HL-60/S4 treated with retinoic acid at 250 ng/mL for 4 days and 3 days (cell line): ENCODE results near the gene UGT1A7.
"Not testable (repeated sequence)": the region's sequence is repeated elsewhere in the genome, so short reads cannot be mapped to it uniquely, and the experiment has no call there.

ENCODE experiments used
- in situ Hi-C: fragments of 300-500 bp; cut with MboI; formaldehyde crosslinking; loops from 2 replicates; pipeline ENCODE4 v1.7.0; 2022; ENCODE audit warnings: low sequenced_read_pairs

Gene UGT1A7

GRCh38 chr2:233681521-233682099 lies at the start of gene UGT1A7:
Gene UGT1A7 (plus strand): TSS chr2:233681901. CDS start chr2:233681938, 37 bp downstream.
- in situ Hi-C loops: no loop called here

- in situ Hi-C loops: not testable (repeated sequence)
Observed at GRCh38 chr2:233636306-233636705, 45.4 kb upstream of the UGT1A7 start, which contains the start of gene UGT1A10. Gene UGT1A10 (plus strand): TSS chr2:233636448. CDS start chr2:233636523, 75 bp downstream.

GRCh38 chr2:233638836-233639235 lies 42.9 kb upstream of the UGT1A7 start:
- in situ Hi-C loops: no loop called here

- in situ Hi-C loops: no loop called here
Observed at GRCh38 chr2:233639860-233640259, 41.8 kb upstream of the UGT1A7 start.

GRCh38 chr2:233643128-233643527 lies 38.6 kb upstream of the UGT1A7 start:
- in situ Hi-C loops: no loop called here

GRCh38 chr2:233646033-233646432 lies 35.7 kb upstream of the UGT1A7 start:
- in situ Hi-C loops: not testable (repeated sequence)

GRCh38 chr2:233650981-233651380 lies 30.7 kb upstream of the UGT1A7 start:
- in situ Hi-C loops: no loop called here

GRCh38 chr2:233651430-233651829 lies 30.3 kb upstream of the UGT1A7 start:
- in situ Hi-C loops: no loop called here

GRCh38 chr2:233654501-233654900 lies 27.2 kb upstream of the UGT1A7 start:
- in situ Hi-C loops: no loop called here

- in situ Hi-C loops: no loop called here
Observed at GRCh38 chr2:233655043-233655442, 26.7 kb upstream of the UGT1A7 start.

- in situ Hi-C loops: not testable (repeated sequence)
Observed at GRCh38 chr2:233655943-233656342, 25.8 kb upstream of the UGT1A7 start.

GRCh38 chr2:233656443-233656842 lies 25.3 kb upstream of the UGT1A7 start:
- in situ Hi-C loops: no loop called here

- in situ Hi-C loops: no loop called here
Observed at GRCh38 chr2:233658610-233659009, 23.1 kb upstream of the UGT1A7 start.

GRCh38 chr2:233663911-233664310 lies 17.8 kb upstream of the UGT1A7 start:
- in situ Hi-C loops: no loop called here

GRCh38 chr2:233668605-233669260 lies 13.0 kb upstream of the UGT1A7 start:
- in situ Hi-C loops: no loop called here

GRCh38 chr2:233671290-233672161 lies 10.2 kb upstream of the UGT1A7 start, which contains the start of gene UGT1A9:
Gene UGT1A9 (plus strand): TSS chr2:233671898. CDS start chr2:233671935, 37 bp downstream.
- in situ Hi-C loops: no loop called here

- in situ Hi-C loops: no loop called here
Observed at GRCh38 chr2:233672886-233673285, 8.8 kb upstream of the UGT1A7 start.

- in situ Hi-C loops: no loop called here
Observed at GRCh38 chr2:233673896-233674295, 7.8 kb upstream of the UGT1A7 start.

GRCh38 chr2:233674314-233674713 lies 7.4 kb upstream of the UGT1A7 start:
- in situ Hi-C loops: no loop called here

GRCh38 chr2:233674995-233675394 lies 6.7 kb upstream of the UGT1A7 start:
- in situ Hi-C loops: no loop called here

GRCh38 chr2:233676046-233676445 lies 5.7 kb upstream of the UGT1A7 start:
- in situ Hi-C loops: no loop called here

- in situ Hi-C loops: no loop called here
Observed at GRCh38 chr2:233679196-233679595, 2.5 kb upstream of the UGT1A7 start.
